GM18861 (cell line): ENCODE data around the gene FIGNL2.

Experiments
- ATAC-seq: cut with Tn5 transposase; IDR thresholded peaks from one replicate; pipeline ENCODE4 v1.9.1; 2021; ENCODE audit not compliant: unreplicated experiment

Gene FIGNL2

DNA sequence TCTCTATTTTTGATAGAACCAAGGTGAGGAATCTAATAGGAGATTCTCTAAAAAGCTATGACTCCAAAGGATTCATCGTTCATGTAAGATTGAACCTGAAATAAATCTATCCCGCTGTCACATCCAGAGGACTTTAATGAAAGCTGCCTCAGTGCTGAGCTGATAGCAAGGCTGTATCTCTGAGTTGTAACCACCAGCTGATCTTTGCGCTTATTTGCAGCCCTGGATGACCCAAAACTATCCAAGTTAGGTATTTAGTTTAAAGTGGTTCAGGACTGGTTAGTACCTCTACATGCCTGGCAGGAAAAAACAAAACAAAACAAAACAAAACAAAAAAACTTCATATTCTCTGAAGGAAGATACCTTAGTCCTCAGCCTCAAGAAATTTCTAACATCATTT, 30.6 kb upstream of the FIGNL2 start:
- ATAC-seq: no peak

DNA sequence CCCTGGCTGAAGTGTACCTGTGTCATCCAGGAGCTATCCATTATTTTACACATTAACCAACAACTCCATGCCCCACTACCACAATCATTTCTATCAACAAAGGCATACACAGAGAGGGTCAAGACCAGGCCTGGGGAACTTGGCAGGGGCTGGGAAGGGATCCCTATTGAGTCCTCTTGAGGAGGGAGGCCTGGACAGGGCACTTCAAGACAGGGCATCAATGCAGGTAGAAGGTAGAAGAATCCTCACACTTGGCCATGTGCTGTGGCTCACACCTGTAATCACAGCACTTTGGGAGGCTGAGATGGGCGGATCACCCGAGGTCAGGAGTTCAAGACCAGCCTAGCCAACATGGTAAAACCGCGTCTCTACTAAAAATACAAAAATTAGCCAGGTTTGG, 26.0 kb upstream of the FIGNL2 start:
- ATAC-seq: no peak

DNA sequence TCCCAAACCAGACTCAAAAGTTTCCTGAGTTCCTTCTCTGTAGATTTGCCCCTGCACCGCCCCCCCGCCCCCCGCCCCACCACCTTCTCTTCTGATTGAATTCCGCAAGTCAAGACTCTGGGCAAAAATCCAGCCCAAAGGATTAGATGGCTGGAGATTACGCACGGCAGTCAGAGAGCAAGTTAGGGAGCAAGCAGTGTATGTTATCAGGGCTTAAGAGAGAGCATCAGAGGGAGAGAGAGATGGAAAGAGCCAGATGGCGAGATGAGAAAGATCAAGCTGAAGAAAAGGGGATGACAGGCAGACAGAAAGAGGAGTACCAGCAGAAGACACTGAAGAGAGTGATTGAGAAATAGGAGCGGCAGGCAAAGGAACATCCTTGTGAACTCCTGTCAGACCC, 25.5 kb upstream of the FIGNL2 start:
- no peak for ATAC-seq

DNA sequence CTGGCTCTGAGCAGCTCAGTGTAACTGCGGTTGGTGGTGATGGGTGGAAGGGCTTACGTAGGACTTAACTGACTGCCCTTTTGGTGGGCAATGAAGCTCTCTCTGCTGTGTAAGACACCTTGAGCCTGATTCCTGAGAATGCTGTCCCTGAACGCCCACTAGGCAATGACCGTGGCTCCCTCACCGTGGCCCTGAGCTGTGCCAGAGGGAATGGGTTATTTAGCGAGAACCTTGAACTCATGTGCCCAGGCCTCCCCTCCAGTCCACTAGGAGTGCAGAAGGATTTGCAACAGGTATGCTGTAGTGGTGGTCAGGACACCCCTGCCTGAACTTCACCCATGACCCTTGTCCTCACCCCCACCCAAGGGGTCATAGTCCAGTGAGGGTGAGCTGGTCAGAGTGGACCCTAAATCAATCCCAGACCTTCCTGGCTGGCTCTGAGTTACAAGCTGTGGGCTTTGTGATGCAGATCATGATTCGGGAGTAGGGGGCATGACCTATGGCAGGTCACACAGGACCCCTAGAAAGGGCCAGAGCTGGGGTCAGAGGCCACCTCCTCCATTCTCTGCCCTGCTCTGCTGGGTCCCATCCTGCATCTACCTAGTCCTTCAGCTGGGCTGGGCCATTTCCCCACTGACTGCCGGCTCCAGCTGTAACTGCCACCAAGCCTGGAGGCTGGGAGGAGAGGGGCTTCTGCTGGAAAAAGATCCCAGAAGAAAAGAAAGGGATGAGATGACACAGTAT, 24.9 kb upstream of the FIGNL2 start:
- no peak for ATAC-seq

DNA sequence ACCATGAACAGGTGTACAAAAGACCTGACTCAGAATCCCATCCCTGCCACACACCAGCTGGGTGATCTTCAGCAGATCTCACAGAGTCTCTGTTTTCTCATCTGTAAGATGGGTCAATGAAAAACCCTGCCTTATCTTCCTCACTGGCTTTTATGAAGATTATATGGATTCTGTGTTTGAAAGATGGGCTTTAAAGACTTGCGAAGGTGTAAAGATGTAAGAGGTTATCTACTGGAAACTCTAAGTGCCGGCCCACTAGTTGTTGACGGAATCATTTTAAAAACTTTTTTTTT, 24.1 kb upstream of the FIGNL2 start:
- no peak for ATAC-seq

DNA sequence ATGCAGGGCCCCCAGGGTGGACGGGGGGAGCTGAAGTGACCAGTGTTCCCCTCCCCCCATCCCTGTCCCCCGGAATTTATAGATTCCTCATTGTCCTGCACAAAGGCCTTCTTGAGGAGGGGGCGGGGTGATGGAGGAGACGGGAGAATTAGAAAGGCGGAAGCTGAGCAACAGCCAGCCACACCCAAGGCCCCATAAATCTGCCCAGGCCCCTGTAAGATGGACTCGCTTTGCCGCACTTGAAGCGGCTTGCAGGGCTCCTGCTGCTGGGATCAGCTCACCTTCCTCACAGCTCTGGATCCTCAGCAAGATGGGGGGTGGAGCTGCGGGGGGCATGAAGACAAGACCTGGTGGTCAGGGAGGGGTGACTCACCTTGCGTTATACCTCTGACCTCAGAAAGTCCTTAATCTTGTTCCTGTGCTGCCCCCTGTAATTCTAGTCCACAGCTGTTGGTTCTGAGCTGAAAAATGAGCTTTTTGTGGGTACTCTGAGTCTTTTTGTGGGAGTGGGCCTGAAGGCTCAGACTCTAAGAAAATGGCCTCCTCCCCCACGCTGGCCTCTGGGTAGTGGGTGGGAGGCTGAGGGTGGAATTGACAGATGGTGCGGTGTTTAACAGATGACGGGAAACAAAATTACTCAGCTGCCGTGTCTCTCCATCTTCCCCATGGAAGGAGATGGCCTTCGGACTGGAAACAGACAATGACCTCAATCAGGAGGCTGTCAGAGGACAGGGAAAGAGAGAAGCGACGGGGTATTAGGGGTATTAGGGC, 23.6 kb upstream of the FIGNL2 start:
- no peak for ATAC-seq

DNA sequence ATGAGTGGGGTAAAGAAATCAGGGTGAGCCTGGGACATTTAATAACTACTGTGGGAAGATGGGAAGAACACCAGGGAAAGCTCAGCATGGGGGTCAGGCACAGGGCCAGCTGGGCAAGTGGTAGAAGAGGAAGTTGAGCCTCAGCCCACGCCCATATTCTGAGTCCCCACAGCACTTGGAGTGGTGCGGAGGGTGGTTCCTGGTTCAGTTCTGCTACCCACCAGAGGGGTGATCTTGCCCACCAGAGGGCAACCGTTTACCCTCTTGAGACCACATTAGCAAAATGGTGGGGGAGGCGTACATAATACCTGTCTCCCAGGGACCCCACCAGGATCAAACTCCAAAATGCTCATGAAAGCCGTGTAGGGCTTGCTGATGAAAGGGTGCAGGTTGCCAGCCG, 22.6 kb upstream of the FIGNL2 start:
- no peak for ATAC-seq

DNA sequence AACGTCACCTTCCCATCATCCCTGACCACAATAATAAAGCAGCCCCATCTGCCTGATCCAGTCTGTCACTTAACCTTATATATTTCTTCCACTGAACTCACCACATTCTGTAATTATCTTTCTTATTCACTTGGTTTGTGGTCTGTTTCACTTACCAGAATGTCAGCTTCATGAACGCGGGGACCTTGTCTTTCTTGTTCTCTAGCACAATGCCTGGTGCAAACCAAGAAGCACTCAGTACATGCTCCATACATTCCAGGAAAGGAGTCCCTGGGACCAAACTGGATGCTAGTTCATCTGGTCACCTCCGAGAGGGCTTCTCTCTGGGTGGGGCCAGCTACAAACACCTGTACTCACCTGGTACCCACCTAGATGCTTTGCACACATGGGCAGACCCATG, 22.0 kb upstream of the FIGNL2 start:
- no peak for ATAC-seq

DNA sequence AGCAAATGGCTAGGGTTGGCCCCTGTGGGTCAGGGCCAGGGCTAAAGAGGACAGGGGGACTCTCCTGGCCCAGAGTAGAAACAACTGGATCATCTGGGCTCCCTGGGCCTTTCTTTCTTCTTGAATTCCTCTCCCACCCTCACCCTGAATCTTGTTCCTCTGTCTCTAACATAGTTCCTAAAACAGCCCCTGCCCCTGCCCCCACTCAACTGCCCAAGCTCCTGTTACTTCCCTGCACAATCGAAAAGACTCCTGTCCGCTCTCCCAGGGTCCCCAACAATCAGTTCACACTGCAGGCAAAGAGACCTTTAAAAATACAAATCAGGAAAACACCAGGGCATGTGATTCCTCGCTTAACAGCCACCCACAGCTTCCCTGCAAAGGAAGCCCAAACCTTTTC, 21.4 kb upstream of the FIGNL2 start:
- no peak for ATAC-seq

DNA sequence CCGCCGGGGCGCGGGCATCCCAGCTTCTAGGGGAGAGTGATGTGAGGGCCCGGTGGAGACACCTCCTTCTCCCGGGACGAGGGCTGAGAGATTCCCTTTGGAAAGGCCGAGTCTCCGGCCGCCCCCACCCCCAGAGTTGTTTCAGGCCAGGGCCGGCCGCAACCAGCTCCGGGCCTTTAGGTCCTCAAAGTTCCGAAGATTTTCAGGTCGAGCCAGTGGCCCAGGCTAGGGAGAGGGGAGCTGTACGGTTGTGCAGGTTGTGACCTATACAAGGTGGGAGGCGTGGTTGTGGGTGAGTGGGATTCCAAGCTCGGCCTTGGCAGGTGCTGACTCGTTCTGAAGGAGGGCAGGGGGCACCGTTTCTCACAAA, 21.0 kb upstream of the FIGNL2 start:
- no peak for ATAC-seq

DNA sequence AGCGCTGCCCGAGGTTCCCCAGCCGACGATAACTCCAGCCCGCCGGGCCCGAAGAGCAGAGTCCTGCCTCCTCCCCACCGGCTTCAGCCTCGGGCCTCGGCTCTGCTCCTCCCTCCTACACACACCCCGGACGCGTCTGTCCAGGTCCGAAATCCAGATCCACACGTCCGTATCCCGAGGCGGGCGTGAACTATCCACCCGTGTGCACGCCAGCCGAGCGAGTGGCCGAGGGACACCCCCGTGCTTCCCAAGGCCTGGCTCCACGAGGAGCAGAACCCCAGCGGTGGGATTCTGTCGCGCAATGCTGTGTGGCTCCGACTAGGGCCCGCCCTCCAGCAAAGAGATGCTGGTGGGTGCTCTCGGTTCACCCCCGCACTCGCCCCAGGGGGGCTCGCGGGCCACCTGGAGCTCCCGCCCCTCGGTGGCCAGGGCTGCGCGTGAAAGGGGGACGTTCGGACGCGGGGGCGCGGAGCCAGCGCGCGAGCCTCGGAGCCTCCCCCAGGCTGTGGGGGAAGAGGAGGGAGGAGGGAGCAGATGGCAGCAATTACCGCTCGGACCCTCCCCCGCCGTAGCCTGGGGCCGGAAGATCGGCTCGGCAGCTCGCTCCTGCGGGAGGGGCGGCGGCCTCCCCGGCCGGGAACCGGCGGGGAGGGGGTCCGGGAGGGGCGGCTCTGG, 20.4 kb upstream of the FIGNL2 start:
- ATAC-seq: no peak

DNA sequence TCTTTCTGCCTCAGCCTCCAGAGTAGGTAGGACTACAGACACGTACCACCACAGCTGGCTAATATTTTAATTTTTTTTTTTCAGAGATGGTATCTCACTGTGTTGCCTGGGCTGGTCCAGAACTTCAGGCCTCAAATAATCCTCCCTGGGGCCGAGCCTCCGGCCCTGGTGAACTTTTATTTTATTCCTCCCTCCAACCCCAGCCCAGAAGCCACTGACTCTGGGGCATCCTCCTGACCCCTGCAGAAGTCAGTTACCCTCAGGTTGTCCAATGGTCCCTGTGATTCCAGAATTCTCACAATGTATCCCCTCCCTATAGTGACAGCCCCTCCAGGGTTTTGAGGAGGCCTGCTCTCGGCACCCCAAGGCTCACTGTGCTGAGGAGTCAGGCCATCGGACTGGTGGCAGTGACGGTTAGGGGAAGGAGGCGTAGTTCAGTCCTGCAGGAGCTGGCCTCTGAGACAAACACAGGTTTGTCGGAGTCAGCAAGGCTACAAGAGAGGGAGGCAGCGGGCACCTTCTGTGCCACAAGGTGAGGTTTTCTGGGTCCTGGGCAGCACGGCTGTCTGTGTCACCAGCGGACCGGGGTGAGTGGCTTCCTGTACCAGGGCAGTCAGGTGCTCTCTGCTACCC, 19.4 kb upstream of the FIGNL2 start:
- no peak for ATAC-seq

DNA sequence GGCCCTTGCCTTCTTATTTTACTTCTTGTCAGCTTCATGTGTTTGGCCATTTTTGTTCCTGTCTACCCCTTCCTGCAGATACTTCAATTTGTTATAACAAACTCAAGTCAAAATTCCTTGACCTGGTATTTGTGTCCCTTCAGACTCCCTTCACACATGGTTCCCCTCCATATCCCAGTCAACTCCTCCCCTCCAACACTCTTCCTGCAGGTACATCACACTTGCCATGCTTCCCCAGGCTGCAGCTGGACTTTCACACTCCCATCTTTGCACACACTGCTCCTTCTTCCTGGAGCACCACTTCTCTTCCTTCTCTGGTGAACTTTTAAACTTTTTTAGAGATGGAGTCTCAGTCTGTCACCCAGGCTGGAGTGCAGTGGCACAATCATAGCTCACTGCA, 18.9 kb upstream of the FIGNL2 start:
- ATAC-seq: no peak

DNA sequence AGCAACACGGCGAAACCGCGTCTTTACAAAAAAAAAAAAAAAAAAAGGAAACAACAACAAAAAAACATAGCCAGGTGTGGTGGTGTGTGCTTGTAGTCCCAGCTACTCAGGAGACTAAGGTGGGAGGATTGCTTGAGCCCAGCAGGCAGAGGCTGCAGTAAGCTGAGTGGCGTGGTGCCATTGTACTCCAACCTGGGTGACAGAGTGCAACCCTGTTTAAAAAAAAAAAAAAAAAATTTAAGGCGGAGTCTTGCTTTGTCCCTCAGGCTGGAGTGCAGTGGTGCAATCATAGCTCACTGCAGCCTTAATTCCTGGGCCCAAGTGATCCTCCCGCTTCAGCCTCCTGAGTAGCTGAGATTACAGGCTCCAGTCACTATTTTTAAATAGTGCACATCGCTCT, 18.2 kb upstream of the FIGNL2 start:
- ATAC-seq: no peak

DNA sequence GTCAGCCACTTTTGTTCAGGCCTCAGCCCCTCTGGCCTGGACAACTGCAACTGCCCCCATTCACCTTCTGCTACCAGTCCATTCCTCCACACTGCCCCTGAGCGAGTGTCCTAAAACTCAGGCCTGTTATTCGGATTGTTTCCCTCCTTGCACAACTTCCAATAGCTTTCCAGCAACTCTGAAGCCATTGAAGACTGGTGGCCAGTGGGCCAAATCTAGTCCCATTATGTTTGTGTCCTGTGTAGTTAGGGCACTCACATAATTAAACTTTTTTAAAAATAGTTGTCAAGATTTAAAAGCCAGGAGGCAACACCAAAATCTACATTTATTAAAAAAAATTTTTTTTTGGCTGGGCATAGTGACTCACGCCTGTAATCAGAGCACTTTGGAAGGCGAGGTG, 17.8 kb upstream of the FIGNL2 start:
- ATAC-seq: no peak

DNA sequence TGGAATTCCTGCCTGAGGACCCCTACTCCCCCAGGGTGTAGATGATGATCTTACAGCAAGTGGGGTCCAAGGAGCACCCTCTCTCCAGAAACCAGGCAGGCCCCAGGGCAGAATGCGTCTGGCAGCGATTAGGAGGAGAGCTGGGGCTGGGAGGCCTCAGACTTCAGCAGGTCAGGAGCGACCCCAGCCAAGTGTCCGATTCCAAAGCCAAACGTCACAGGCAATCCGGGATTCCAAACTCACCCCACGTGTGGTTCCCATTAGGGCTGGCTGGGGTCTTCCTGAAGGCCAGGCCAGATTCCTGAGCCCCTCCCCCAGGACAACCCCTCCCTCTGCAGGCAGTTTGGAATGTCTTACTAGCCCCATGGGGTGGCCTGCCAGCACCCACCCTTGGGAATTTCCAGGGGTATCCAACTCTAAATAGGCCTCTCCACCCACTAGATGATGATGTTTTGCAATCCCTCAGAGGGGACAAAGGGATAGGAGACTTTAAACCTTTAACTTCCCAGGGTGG, 17.3 kb upstream of the FIGNL2 start:
- no peak for ATAC-seq

DNA sequence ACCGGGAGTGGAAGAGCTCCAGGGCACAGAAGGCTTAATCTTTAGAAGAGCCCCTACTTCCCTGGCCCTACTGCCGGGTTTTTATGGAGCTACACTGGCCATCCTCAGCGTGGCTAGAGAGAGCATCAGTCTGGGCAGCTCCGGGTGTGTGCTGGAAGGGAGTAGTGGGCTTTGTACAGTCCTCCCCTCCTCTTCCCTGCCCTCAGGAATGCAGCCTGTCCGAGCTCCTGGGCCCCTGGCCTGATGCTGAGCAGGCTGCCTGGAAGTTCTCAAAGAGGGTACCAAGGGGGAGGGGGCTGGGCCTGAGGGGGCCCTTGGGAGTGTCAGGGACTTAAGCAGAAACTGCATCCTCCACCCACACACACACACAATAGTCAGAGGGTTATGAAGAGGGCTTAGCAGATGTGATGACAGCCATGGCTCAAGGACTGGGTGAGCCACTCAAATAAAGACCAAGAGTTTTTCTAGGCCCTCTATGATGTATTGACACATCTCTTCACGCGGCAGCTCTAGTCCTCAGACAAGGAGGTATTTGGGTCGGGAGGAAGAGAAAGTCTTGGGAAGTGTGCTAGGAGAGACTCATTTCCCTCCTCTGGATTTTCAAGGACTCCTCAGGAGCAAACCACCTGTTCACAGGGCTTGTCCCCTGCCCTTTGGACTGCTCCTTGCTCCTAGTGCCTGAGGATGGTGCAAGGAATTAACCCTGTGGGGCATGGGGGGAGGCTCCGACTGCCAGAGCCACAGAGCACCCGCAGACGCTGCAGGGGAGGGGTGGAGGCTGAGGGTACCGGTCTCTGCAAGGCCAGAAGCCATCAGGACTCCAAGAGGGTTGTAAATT, 16.5 kb upstream of the FIGNL2 start:
- ATAC-seq: no peak

DNA sequence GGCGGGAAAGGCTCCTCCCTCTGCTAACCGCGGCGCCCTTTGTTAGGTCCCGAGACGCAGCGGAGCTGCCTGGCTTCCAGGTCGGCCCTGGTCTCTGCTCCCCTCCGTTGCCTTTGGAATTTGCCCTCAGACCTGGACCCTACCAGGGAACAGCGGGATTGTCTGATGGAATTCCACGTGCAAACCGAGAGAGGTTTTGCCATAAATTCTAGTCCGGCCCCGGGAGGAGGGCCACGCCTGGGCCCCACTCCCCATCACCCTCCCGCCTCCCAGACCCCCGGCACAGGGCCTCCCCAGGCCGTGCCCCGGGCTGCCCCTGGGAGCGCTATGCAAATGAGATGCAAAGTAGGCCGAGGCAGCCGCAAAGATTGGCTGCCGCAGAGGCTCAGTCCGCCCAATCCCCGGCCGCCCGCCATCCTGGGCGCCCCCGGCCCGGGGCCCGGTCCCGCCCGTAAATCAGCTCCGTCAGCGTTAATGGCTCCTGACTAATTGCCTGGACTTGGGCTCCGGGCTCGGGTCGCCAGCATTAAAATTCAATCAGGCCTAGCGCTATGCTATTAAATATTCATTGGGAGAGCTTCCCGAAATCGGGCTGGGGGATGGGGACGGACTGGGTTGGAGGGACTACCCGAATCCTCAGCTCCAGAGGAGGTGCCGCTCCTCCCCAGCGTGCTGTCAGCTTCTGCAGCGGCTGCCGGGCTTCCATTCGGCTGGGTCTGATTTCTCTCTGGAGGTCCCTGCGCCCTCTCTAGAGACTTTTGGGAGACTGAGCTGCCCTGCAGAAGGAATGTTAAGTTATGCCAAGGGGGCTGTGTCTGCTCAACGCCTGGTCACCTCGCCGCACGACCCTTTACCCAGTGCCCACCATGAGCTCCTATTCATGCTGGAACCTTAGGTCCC, 15.7 kb upstream of the FIGNL2 start:
- ATAC-seq: no peak

DNA sequence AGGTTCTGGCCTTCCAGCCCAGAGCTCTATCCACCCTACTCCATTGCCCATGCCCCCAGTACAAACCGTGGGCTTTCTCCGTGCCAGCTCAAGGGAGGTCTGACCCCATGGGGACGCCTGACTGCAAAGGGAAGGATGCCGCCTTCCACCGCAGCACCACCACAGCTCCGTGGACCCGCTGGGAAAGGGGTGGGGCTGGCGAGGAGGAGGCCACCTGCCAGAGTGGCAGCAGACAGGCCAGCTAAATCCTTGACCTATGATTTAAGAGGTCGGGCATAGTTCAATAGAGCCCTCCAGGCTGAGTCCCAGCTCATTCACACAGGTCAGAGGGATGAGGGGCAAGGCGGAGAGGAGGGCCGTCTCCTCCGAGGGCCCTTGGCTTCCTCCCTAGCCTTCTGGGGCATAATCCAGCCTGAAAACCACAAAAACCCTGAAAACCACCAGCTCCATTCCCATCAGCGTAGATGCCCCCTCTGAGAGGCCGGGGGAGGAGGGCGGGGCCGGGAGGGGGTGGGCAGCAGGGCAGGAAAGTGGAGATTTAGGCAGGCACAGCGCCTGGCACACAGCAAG, 14.9 kb upstream of the FIGNL2 start:
- ATAC-seq: no peak

DNA sequence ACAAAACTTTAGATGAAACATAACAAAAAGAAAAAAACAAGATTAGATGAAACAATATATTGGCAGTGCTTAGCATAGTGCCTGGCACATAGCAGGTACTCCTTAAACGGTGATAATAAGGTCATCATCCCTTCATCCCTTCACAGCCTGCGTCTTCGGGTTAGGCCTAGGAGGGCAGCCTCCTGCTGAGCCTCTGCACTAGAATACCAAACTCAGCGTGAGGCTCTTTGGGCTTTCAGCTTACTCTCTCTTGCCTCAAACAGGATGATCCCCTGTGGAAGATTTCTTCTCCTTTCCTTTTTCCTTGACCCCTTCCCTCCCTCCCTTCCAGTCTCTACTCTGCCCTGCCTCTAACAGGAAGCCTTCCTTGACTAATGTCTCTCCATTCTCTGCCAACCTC, 14.4 kb upstream of the FIGNL2 start:
- ATAC-seq: no peak
